ENCODE results near the gene SIGMAR1. TPM values are rescaled to one million over a fixed set of nuclear protein-coding genes. Genes with fewer than 3 reads are reported as not detected.

SIGMAR1 gene
- total and polyA plus RNA-seq, 4 donors: 27.7 to 82.3 (median 62.5) TPM

GRCh38 chr9:34585946-34586669 lies 51.5 kb downstream of the SIGMAR1 start:
- H3K4me1 ChIP-seq (ENCODE audit: control insufficient read depth, insufficient read depth, low read length): peaks cover 47% of the 10 kb centered on the region
- H3K27ac ChIP-seq (ENCODE audit: low read depth, low read length): no peak overlapping the region
- no peaks in the 10 kb centered on the region for H3K9me3 ChIP-seq (ENCODE audit: control insufficient read depth, insufficient read depth, low read length)
- no peak overlapping the region for H3K4me3 ChIP-seq (ENCODE audit: low read depth, low read length)
- DNase-seq (ENCODE audit: low read depth in 4 of 6, low spot score in 6 of 6): no peak
- no peaks in the 10 kb centered on the region for H3K36me3 ChIP-seq (ENCODE audit: control insufficient read depth, insufficient read depth, low read length)
- 32% methylated on average over 7 of the region's 11 CpGs for WGBS (ENCODE audit: insufficient coverage)
- peaks cover 1% of the 10 kb centered on the region for H3K27me3 ChIP-seq (ENCODE audit: control insufficient read depth, insufficient read depth, low read length)

- no peak overlapping the region for H3K4me3 ChIP-seq (ENCODE audit: low read depth, low read length)
- peaks cover 7% of the 10 kb centered on the region for H3K36me3 ChIP-seq (ENCODE audit: control insufficient read depth, insufficient read depth, low read length)
- peaks cover 47% of the 10 kb centered on the region for H3K4me1 ChIP-seq (ENCODE audit: control insufficient read depth, insufficient read depth, low read length)
- H3K27ac ChIP-seq (ENCODE audit: low read depth, low read length): no peak overlapping the region
- 84% methylated on average over 4 of the region's 5 CpGs for WGBS (ENCODE audit: insufficient coverage)
- no peaks in the 10 kb centered on the region for H3K27me3 ChIP-seq (ENCODE audit: control insufficient read depth, insufficient read depth, low read length)
- no peaks in the 10 kb centered on the region for H3K9me3 ChIP-seq (ENCODE audit: control insufficient read depth, insufficient read depth, low read length)
- no peak for DNase-seq (ENCODE audit: low read depth in 4 of 6, low spot score in 6 of 6)
Observed at GRCh38 chr9:34584970-34585369, 52.6 kb downstream of the SIGMAR1 start.

Small RNAs within 50 kb of the gene (small RNA-seq; reads per million reads assigned to genes)
- gene CCL27 (ENCODE audit: low replicate concordance): not detected

Other genes starting within 250 kb of the SIGMAR1 start
- 10 to 100 TPM; 18.1 to 23.6 TPM for gene FAM219A, start 179.2 kb downstream of the SIGMAR1 start, total RNA-seq
- 10 to 100 TPM; 78.8 to 83.9 TPM for gene FAM219A, start 179.2 kb downstream of the SIGMAR1 start, polyA plus RNA-seq (ENCODE audit: insufficient read length in 2 of 2)
- gene DNAI1, start 179.0 kb downstream of the SIGMAR1 start, total RNA-seq: 10 to 100 TPM in 1 of 2 donors, 1 to 10 TPM in 1; 3.5 to 24.8 TPM
- gene DNAI1, start 179.0 kb downstream of the SIGMAR1 start, polyA plus RNA-seq (ENCODE audit: insufficient read length in 2 of 2): 10 to 100 TPM; 10.3 to 10.5 TPM
- gene ENHO, start 114.8 kb downstream of the SIGMAR1 start, total RNA-seq: 10 to 100 TPM; 32.7 to 63.9 TPM
- gene ENHO, start 114.8 kb downstream of the SIGMAR1 start, polyA plus RNA-seq (ENCODE audit: insufficient read length in 2 of 2): 100 to 1,000 TPM; 193 to 219 TPM
- 10 to 100 TPM in 1 of 2 donors, 1 to 10 TPM in 1; 9.6 to 16.1 TPM for gene CNTFR, start 48.1 kb downstream of the SIGMAR1 start, total RNA-seq
- 100 to 1,000 TPM; 109 to 110 TPM for gene CNTFR, start 48.1 kb downstream of the SIGMAR1 start, polyA plus RNA-seq (ENCODE audit: insufficient read length in 2 of 2)
- 10 to 100 TPM; 10.4 to 29.4 TPM for gene RPP25L, start 25.7 kb downstream of the SIGMAR1 start, total RNA-seq
- gene RPP25L, start 25.7 kb downstream of the SIGMAR1 start, polyA plus RNA-seq (ENCODE audit: insufficient read length in 2 of 2): 10 to 100 TPM; 18.0 to 18.9 TPM
- 100 to 1,000 TPM in 1 of 2 donors, 10 to 100 TPM in 1; 90.9 to 119 TPM for gene DCTN3, start 17.3 kb downstream of the SIGMAR1 start, total RNA-seq
- gene DCTN3, start 17.3 kb downstream of the SIGMAR1 start, polyA plus RNA-seq (ENCODE audit: insufficient read length in 2 of 2): 100 to 1,000 TPM; 179 to 190 TPM
- gene ARID3C, start 8.7 kb downstream of the SIGMAR1 start, total RNA-seq: 1 to 10 TPM in 1 of 2 donors, under 1 TPM in 1; 0.33 to 1.1 TPM
- under 1 TPM; 0.60 to 0.66 TPM for gene ARID3C, start 8.7 kb downstream of the SIGMAR1 start, polyA plus RNA-seq (ENCODE audit: insufficient read length in 2 of 2)
- 10 to 100 TPM; 31.3 to 72.4 TPM for gene GALT, start 8.9 kb upstream of the SIGMAR1 start, total RNA-seq
- gene GALT, start 8.9 kb upstream of the SIGMAR1 start, polyA plus RNA-seq (ENCODE audit: insufficient read length in 2 of 2): 10 to 100 TPM; 52.4 to 73.4 TPM
- gene IL11RA, start 14.4 kb upstream of the SIGMAR1 start, total RNA-seq: 10 to 100 TPM; 24.1 to 62.9 TPM
- gene IL11RA, start 14.4 kb upstream of the SIGMAR1 start, polyA plus RNA-seq (ENCODE audit: insufficient read length in 2 of 2): 10 to 100 TPM; 42.2 to 69.9 TPM
- under 1 TPM in 1 of 2 donors, not detected in 1; 0.66 TPM for gene CCL27, start 24.9 kb upstream of the SIGMAR1 start, total RNA-seq
- 1 to 10 TPM; 1.0 TPM for gene CCL27, start 24.9 kb upstream of the SIGMAR1 start, polyA plus RNA-seq (ENCODE audit: insufficient read length in 2 of 2)
- not detected for gene CCL19, start 53.5 kb upstream of the SIGMAR1 start, total RNA-seq
- gene CCL19, start 53.5 kb upstream of the SIGMAR1 start, polyA plus RNA-seq (ENCODE audit: insufficient read length in 2 of 2): under 1 TPM in 1 of 2 donors, not detected in 1; 0.27 TPM
- gene CCL21, start 72.3 kb upstream of the SIGMAR1 start, total RNA-seq: under 1 TPM in 1 of 2 donors, not detected in 1; 0.44 TPM
- gene CCL21, start 72.3 kb upstream of the SIGMAR1 start, polyA plus RNA-seq (ENCODE audit: insufficient read length in 2 of 2): under 1 TPM in 1 of 2 donors, not detected in 1; 0.18 TPM

All from spinal cord (tissue), 10 donors.